Measurements from ENCODE around the gene GTF2H4.
"Not testable (repeated sequence)": the region's sequence is repeated elsewhere in the genome, so short reads cannot be mapped to it uniquely, and the experiment has no call there.

DNA sequence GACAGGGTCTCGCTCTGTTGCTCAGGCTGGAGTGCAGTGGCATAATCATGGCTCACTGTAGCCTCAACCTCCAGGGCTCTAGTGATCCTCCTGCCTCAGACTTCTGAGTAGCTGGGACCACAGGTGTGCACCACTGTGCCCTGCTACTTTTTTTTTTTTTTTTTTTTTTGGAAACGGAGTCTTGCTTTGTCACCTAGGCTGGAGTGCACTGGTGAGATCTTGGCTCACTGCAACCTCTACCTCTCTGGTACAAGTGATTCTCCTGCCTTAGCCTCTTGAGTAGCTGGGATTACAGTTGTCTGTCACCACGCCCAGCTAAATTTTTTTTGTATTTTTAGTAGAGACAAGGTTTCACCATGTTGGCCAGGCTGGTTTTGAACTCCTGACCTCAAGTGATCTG lies 19.1 kb downstream of the GTF2H4 start:
- TF ChIP-seq, protein P1, sequence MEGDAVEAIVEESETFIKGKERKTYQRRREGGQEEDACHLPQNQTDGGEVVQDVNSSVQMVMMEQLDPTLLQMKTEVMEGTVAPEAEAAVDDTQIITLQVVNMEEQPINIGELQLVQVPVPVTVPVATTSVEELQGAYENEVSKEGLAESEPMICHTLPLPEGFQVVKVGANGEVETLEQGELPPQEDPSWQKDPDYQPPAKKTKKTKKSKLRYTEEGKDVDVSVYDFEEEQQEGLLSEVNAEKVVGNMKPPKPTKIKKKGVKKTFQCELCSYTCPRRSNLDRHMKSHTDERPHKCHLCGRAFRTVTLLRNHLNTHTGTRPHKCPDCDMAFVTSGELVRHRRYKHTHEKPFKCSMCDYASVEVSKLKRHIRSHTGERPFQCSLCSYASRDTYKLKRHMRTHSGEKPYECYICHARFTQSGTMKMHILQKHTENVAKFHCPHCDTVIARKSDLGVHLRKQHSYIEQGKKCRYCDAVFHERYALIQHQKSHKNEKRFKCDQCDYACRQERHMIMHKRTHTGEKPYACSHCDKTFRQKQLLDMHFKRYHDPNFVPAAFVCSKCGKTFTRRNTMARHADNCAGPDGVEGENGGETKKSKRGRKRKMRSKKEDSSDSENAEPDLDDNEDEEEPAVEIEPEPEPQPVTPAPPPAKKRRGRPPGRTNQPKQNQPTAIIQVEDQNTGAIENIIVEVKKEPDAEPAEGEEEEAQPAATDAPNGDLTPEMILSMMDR (IDR thresholded peaks at IDR 0.05), result not testable (repeated sequence)
- TF ChIP-seq POLR2A (IDR thresholded peaks at IDR 0.05), result not testable (repeated sequence)

All from uterus (tissue), 2 donors.